Measurements from ENCODE around the gene CREB3L2. TPM values are rescaled to one million over a fixed set of nuclear protein-coding genes. Genes with fewer than 3 reads are reported as not detected.
"Not testable (repeated sequence)": the region's sequence is repeated elsewhere in the genome, so short reads cannot be mapped to it uniquely, and the experiment has no call there.

The CREB3L2 gene
- total RNA-seq, 4 donors from 2014 or later, result 16.4 to 37.0 (median 19.9) TPM

DNA sequence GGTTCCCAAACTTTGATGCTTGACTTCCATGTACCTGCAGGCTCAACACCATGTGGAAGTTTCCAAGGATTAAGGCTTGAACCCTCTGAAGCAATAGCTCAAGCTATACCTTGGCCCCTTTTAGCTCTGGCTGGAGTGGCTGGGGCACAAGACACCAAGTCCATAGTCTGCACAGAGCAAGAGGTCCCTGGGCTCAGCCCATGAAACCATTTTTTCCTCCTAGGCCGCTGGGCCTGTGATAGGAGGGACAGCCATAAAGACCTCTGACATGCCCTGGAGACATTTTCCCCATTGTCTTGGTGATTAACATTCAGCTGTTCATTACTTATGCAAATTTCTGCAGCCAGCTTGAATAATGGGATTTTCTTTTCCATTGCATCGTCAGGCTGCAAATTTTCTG lies 169.5 kb downstream of the CREB3L2 start:
- DNase-seq, result no peak
- Histone ChIP-seq H3K4me1 (no peaks in the 10 kb centered on the region), H3K36me3 (no peaks in the 10 kb centered on the region), H3K9me3 (peaks cover 6 to 10% of the 10 kb centered on the region in 2 donors), H3K27ac (no peak overlapping the region), H3K4me3 (no peak overlapping the region), H3K27me3 (no peaks in the 10 kb centered on the region)
- 85 to 91% methylated on average over 1 to 2 of the region's 2 CpGs for WGBS, 2 donors (ENCODE audit: low coverage in 1 of 2)
- intact Hi-C loops (cut with DNase I; ENCODE audit: low total_unique reads), result no loop called here
- TF ChIP-seq EP300 (IDR thresholded peaks at IDR 0.05; ENCODE audit: low read depth) (no peak), POLR2A (IDR thresholded peaks at IDR 0.05) (no peak), POLR2AphosphoS5 (IDR thresholded peaks at IDR 0.05) (no peak)
- TF ChIP-seq, protein P1, sequence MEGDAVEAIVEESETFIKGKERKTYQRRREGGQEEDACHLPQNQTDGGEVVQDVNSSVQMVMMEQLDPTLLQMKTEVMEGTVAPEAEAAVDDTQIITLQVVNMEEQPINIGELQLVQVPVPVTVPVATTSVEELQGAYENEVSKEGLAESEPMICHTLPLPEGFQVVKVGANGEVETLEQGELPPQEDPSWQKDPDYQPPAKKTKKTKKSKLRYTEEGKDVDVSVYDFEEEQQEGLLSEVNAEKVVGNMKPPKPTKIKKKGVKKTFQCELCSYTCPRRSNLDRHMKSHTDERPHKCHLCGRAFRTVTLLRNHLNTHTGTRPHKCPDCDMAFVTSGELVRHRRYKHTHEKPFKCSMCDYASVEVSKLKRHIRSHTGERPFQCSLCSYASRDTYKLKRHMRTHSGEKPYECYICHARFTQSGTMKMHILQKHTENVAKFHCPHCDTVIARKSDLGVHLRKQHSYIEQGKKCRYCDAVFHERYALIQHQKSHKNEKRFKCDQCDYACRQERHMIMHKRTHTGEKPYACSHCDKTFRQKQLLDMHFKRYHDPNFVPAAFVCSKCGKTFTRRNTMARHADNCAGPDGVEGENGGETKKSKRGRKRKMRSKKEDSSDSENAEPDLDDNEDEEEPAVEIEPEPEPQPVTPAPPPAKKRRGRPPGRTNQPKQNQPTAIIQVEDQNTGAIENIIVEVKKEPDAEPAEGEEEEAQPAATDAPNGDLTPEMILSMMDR (IDR thresholded peaks at IDR 0.05), result no peak
- in situ Hi-C loops (cut with MboI; ENCODE audit: low pct_ligation_motif_present in 1 of 4, low pct_unique_long_range_greater_than_20kb in 1 of 4, low sequenced_read_pairs in 3 of 4), result loop anchor here in 1 of 4 donors (25.0 kb wide), 1 partner anchor 95 kb away; no protein-coding TSS in a partner anchor

DNA sequence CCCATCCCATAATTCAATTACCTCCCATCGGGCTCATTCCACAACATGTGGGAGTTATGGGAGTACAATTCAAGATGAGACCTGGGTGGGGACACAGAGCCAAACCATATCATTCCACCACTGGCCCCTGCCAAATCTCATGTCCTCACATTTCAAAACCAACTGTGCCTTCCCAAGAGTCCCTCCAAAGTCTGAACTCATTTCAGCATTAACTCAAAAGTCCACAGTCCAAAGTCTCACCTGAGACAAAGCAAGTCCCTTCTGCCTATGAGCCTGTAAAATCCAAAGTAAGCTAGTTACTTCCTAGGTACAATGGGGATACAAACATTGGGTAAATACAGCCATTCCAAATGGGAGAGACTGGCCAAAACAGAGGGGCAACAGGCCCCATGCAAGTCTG lies 170.3 kb downstream of the CREB3L2 start:
- DNase-seq; H3K4me3 ChIP-seq; H3K27me3 ChIP-seq; H3K9me3 ChIP-seq; H3K4me1 ChIP-seq; intact Hi-C loops (cut with DNase I; ENCODE audit: low total_unique reads); H3K36me3 ChIP-seq; H3K27ac ChIP-seq: not testable (repeated sequence)
- in situ Hi-C loops (cut with MboI; ENCODE audit: low pct_ligation_motif_present in 1 of 4, low pct_unique_long_range_greater_than_20kb in 1 of 4, low sequenced_read_pairs in 3 of 4), result loop anchor here in 1 of 4 donors (25.0 kb wide), 1 partner anchor 94 kb away; no protein-coding TSS in a partner anchor
- WGBS, 2 donors (ENCODE audit: low coverage in 1 of 2), result 94% methylated on average over 1 of the region's 1 CpG; no CpG with 5 or more reads in 1 of the 2 donors

DNA sequence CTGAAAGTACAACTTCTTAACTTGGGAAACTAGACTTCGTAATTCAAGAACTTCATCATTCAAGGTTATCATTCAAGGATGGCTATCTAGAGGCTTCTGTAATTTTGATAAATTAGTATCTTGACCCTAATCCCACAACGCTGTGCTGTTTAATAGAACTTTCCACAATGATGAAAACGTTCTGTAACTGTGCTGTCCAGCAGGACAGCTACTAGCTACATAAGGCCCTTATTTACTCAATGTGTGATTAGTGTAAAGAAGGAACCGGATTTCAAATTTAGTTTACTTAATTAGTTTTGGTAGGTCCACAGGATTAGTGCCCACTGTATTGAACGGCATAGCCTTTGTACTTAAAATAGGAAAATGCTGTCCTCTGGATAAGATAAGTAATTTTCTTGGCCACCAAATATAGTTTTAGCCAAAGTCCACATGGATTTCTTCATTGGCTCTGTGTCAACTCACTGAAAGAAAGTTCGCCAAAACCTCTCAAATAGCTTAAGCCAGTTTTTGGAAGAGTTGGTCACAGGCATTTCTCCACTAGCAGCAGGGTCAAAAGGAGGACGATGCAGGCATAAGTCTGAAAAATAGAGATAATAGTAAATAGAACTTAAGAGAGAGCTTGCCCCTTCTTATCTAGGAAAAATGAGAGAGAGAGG lies 172.4 kb downstream of the CREB3L2 start:
- no peaks in the 10 kb centered on the region for H3K4me1 ChIP-seq
- DNase-seq, result no peak
- no peak overlapping the region for H3K27ac ChIP-seq
- intact Hi-C loops (cut with DNase I; ENCODE audit: low total_unique reads), result no loop called here
- WGBS, 2 donors (ENCODE audit: low coverage in 1 of 2), result 69 to 70% methylated on average over 5 to 7 of the region's 7 CpGs
- TF ChIP-seq POLR2AphosphoS5 (IDR thresholded peaks at IDR 0.05) (no peak), EP300 (IDR thresholded peaks at IDR 0.05; ENCODE audit: low read depth) (no peak), POLR2A (IDR thresholded peaks at IDR 0.05) (no peak)
- TF ChIP-seq, protein P1 (IDR thresholded peaks at IDR 0.05), result no peak
- H3K27me3 ChIP-seq, result no peaks in the 10 kb centered on the region
- no peak overlapping the region for H3K4me3 ChIP-seq
- in situ Hi-C loops (cut with MboI; ENCODE audit: low pct_ligation_motif_present in 1 of 4, low pct_unique_long_range_greater_than_20kb in 1 of 4, low sequenced_read_pairs in 3 of 4), result loop anchor here in 1 of 4 donors (25.0 kb wide), 1 partner anchor 92 kb away; no protein-coding TSS in a partner anchor
- no peaks in the 10 kb centered on the region for H3K36me3 ChIP-seq
- H3K9me3 ChIP-seq, result peaks cover 6 to 10% of the 10 kb centered on the region in 2 donors

- no peaks in the 10 kb centered on the region for H3K27me3 ChIP-seq
- in situ Hi-C loops (cut with MboI; ENCODE audit: low pct_ligation_motif_present in 1 of 4, low pct_unique_long_range_greater_than_20kb in 1 of 4, low sequenced_read_pairs in 3 of 4) (loop anchor here in 1 of 4 donors (25.0 kb wide), 1 partner anchor 91 kb away; no protein-coding TSS in a partner anchor), intact Hi-C loops (cut with DNase I; ENCODE audit: low total_unique reads) (no loop called here)
- DNase-seq, result no peak
- no peaks in the 10 kb centered on the region for H3K4me1 ChIP-seq
- no peaks in the 10 kb centered on the region for H3K36me3 ChIP-seq
- H3K9me3 ChIP-seq, result peaks cover 6 to 10% of the 10 kb centered on the region in 2 donors
- no peak overlapping the region for H3K27ac ChIP-seq
- no peak overlapping the region for H3K4me3 ChIP-seq
- WGBS, 2 donors (ENCODE audit: low coverage in 1 of 2), result 83 to 93% methylated on average over 1 of the region's 1 CpG
- TF ChIP-seq, protein P1 (IDR thresholded peaks at IDR 0.05), result no peak
- TF ChIP-seq POLR2A (IDR thresholded peaks at IDR 0.05) (no peak), POLR2AphosphoS5 (IDR thresholded peaks at IDR 0.05) (no peak), EP300 (IDR thresholded peaks at IDR 0.05; ENCODE audit: low read depth) (no peak)
Observed at GRCh38 chr7:137828456-137828855, 173.4 kb downstream of the CREB3L2 start.
